Activated CD4-positive, alpha-beta T cell treated with anti-CD3 and anti-CD28 coated beads, Interleukin-2, amount 50 U/mL, for 1 hour (primary cell): ENCODE measurements around the gene TRIO.
"Not testable (repeated sequence)": the region's sequence is repeated elsewhere in the genome, so short reads cannot be mapped to it uniquely, and the experiment has no call there.

Experiments
- DNase-seq: peaks from one replicate; pipeline ENCODE4 v3.0.0-alpha.2; 2020

TRIO gene

DNA sequence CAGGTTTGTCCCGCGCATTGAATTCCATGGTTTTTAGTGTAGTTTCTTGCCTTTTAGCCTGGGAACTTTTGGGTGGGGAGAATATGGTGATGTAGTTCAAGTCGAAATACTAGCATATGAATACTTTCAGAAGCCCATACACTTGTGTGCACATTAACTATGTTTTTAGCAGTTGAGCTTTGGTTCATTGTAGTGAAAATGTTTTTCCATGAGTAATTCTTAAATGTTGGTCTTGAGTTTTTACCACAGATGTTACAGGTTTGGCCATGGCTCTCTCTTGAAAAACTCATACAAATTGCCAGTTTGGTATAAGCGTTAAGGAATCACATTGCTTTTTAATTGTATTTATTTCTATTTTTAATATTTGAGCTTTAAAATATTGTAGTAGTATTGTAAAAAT lies 45.6 kb downstream of the TRIO start:
- DNase-seq: no peak

DNA sequence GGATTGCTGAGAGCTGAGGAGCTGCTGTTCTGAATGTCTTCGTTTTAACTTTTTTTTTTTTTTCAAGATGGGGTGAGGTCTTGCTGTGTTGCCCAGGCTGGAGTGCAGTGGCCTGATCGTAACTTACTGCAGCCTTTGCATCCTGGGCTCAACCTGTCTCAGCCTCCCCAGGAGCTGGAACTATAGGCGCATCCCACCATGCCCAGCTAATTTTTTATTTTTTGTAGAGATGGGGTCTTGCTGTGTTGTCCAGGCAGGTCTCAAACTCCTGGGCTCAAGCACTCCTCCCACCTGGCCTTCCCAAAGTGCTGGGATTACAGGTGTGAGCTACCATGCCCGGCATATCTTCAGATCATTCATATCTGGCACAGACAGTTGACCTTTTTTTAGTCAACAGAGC lies 46.5 kb downstream of the TRIO start:
- no peak for DNase-seq

GRCh38 chr5:14190194-14191164 lies 47.3 kb downstream of the TRIO start:
- no peak for DNase-seq

- DNase-seq: no peak
Measured at GRCh38 chr5:14191325-14191724, 48.2 kb downstream of the TRIO start.

DNA sequence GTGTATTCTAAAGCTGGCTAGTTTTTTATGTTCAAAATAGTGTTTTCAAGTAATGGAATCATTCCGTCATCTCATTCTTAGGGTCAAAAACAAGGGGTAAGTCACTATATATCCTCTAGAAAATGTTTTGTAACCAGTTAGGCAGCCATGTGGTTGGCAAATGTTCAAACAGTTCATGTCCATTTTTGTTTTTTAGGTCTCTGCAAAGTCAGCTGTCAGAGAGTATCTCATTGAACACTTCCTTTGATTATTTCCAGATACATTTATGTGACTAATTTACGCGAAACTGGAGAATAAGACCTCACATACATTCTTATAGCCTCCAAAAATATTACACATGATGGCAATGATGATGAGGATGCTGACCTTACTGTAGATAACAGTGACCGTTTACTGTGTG lies 50.4 kb downstream of the TRIO start:
- DNase-seq: no peak

- no peak for DNase-seq
Measured at GRCh38 chr5:14195588-14195987, 52.4 kb downstream of the TRIO start.

GRCh38 chr5:14197056-14197455 lies 53.9 kb downstream of the TRIO start:
- DNase-seq: no peak

DNA sequence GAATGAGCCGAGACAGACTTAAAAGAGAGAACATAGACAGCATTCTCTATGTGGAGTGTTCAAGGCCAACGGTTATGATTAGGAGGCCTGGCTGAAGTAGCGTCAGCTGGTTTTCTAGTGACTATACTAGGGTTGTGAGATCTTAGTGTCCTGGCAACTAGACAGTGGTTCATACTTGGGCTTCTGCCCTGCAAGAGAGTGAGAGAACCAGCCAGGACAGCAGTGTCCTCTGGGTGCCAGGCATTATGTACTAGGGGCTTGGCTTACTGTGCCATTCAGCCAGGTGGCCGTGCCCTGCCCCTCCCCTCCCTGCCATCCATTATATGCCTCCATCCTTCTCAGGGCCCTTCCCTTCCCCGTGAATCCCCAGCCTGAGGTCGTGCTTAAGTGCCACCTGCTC lies 56.8 kb downstream of the TRIO start:
- DNase-seq: no peak

DNA sequence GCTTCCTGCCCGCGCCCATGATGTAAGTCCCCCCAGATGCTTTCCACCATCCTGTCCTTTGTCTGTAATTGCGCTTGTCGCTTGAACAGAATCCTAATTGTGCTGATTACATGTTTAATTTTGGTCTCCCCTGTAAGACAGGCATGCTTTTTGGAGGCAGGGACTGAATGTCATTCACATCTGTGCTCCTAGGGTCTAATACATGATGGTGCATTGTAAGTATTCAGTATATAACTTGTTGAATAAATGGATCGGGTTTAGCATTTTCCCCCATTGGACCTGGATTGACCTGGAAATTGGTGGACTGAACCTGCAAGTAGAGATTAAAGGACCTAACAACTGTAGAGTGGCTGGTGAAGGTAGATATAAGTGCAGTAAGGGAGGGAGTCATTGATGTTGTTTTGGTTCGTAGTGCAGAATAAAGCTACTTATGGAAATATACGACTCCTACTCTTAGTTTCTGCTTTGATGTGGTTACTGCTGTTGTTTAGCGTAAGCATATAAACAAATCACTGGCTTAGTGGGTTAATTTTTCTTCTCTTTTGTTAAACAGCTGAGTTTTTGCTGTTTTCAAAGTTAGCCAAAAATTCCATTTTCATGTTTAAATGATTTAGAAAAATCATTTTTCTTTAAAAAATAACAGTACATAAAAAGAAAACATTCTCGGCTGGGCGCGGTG lies 57.3 kb downstream of the TRIO start:
- DNase-seq: no peak

GRCh38 chr5:14201325-14202045 lies 58.3 kb downstream of the TRIO start:
- DNase-seq: no peak

- no peak for DNase-seq
Measured at GRCh38 chr5:14202462-14202861, 59.3 kb downstream of the TRIO start.

DNA sequence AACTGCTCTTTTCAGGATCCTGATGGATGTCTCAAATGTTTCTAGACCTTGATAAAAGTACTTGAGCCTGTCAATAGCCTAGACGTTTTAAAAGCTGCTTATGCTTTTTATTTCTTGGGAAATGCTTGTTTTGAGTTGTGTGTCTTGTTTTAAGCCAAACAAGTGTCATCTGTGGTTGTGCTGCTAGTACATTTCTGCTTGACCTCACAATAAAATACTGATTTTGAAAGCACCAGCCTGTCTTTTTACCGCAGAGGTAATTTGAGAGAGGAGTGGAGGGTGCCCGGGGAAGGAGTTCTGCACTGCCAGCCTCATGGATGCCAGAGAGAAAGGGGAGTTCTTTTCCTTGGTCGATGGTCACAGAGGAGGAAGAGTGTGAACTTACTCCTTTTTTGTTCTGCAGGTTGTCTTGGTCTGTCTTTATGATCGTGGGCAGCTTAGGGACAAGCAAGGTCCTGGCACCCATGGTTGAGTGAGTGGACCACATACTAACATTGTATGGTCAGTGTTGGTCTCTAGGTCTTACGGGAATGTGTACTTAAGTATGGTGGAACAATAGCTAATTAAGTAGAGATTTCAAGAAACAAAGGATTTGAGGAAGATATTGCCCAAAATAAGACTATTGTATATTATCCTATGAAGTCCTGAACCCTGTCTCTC lies 61.0 kb downstream of the TRIO start:
- DNase-seq: no peak

GRCh38 chr5:14204785-14205321 lies 61.7 kb downstream of the TRIO start:
- DNase-seq: no peak

GRCh38 chr5:14206028-14206725 lies 63.0 kb downstream of the TRIO start:
- no peak for DNase-seq

DNA sequence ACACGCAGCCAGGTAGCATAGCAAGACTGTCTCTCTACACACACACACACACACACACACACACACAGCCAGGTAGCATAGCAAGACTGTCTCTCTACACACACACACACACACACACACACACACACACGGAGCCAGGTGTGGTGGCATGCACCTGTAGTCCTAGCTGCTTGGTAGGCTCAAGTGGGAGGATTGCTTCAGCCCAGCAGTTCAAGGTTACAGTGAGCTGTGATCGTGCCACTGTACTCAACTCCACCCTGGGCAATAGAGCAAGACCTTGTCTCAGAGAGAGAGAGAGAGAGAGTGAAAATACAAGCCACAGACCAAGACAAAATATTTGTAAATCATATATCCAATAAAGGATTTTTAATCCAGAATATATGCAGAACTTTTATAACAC lies 64.3 kb downstream of the TRIO start:
- DNase-seq: not testable (repeated sequence)

DNA sequence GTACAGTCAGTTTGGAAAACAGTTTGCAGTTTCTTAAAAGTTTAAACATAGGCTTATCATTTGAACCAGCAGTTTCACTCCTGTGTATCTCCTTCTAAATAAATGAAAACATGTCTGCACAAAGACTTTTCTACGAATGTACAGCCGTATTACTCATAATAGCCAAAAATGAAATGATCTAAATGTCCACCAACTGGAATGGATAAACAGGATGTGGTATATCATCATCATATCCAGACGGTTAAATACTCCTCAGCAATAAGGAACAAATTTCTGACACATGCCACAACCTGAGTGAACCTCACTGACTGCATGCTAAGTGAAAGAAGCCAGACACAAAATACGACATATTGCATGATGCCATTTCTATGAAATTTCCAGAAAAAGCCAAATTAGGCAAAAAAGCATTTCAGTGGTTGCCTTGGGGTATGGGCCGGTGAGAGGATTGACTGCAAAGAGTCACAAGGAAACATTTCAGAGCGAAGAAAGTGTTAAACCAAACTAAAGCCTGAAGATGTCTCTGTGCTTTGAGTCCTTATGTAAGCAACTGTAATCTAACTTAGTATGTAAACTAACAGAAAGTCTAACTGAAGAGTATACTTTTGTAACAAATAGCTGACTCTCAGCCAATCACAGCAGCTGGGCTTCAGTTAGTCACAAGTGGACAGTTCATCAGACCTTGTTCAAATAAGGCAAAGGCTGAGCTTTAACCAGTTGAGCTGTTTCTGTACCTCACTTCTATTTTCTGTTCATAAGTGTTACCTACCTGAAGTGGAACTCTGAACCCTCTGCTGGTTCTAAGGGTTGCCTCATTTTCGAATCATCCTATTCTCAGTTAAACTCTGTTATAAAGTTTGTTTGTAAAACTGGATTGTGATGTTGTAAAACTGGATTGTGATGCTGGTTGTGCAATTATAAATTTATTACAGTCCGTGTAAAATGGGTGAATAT lies 65.2 kb downstream of the TRIO start:
- no peak for DNase-seq

- DNase-seq: no peak
Measured at GRCh38 chr5:14209222-14209822, 66.2 kb downstream of the TRIO start.

DNA sequence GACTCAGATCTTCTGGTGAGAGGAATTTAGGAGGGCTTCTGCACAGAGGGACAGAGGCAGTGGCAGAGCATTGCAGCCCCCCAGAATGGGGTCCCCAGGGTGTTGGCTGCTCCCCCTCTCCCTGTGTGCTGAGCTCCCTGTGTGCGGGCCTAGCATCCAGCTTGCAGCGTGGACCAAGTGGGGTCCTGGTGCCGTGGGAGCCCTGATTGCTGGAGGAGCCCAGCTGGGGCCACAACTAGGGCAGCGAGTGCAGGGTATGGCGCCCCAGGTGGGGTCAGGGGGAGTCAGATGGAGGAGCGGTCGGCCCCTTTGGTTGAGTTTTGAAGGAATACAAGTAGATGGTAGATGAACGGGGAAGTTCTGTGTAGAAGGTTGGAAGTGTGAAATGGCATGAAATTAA lies 66.7 kb downstream of the TRIO start:
- no peak for DNase-seq

DNA sequence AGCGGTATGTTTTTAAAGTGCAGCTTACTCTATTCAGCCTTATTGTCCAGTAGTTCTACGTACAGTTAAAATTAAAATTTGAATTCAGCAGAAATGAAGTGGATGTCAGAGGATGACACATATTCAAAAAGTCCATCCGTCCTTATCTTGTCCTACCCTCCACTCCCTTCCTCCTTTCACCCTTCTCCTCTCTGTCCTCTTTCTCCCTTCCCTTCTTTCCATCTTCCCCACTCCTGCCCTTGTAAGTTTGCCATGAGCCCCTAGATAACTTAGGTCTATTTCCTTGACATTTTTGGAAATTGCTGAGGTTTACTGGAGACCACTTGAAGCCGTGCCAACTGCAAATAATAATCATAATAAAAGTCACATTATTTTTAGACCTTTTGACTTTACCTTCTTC lies 67.6 kb downstream of the TRIO start:
- no peak for DNase-seq
